GM18867 (cell line): ENCODE measurements around the gene GRIN3A.
A peak's percentile ranks its signal among the peaks of the same experiment; 100 is the strongest.
"Not testable (repeated sequence)": the region's sequence is repeated elsewhere in the genome, so short reads cannot be mapped to it uniquely, and the experiment has no call there.

ENCODE experiments used
- ATAC-seq: cut with Tn5 transposase; IDR thresholded peaks from one replicate; pipeline ENCODE4 v1.9.1; 2021; ENCODE audit warnings: mild to moderate bottlenecking, moderate library complexity; ENCODE audit not compliant: unreplicated experiment

GRIN3A gene

GRCh38 chr9:101585740-101586139 is 152.7 kb downstream of the GRIN3A start:
- no peak for ATAC-seq

GRCh38 chr9:101582553-101582952 is 155.9 kb downstream of the GRIN3A start:
- ATAC-seq: no peak

- ATAC-seq: no peak
Observed at GRCh38 chr9:101579711-101580545, 158.5 kb downstream of the GRIN3A start.

- peak; percentile 66 for ATAC-seq
Observed at GRCh38 chr9:101578378-101578777, 160.1 kb downstream of the GRIN3A start.

- no peak for ATAC-seq
Observed at GRCh38 chr9:101574731-101575333, 163.6 kb downstream of the GRIN3A start.

GRCh38 chr9:101572316-101572715 is 166.1 kb downstream of the GRIN3A start:
- no peak for ATAC-seq

- ATAC-seq: no peak
Observed at GRCh38 chr9:101571114-101571513, 167.3 kb downstream of the GRIN3A start.

- no peak for ATAC-seq
Observed at GRCh38 chr9:101569741-101570501, 168.5 kb downstream of the GRIN3A start.

- no peak for ATAC-seq
Observed at GRCh38 chr9:101567725-101568350, 170.6 kb downstream of the GRIN3A start.

GRCh38 chr9:101566904-101567724 is 171.3 kb downstream of the GRIN3A start:
- peak; percentile 69 for ATAC-seq

GRCh38 chr9:101564252-101564651 is 174.2 kb downstream of the GRIN3A start:
- no peak for ATAC-seq

- no peak for ATAC-seq
Observed at GRCh38 chr9:101562966-101563365, 175.5 kb downstream of the GRIN3A start.

- ATAC-seq: no peak
Observed at GRCh38 chr9:101561740-101562139, 176.7 kb downstream of the GRIN3A start.

- not testable (repeated sequence) for ATAC-seq
Observed at GRCh38 chr9:101549472-101550098, 188.9 kb downstream of the GRIN3A start.

- ATAC-seq: no peak
Observed at GRCh38 chr9:101543098-101543735, 195.2 kb downstream of the GRIN3A start.

- ATAC-seq: no peak
Observed at GRCh38 chr9:101540069-101540468, 198.4 kb downstream of the GRIN3A start.

GRCh38 chr9:101536938-101537337 is 201.5 kb downstream of the GRIN3A start:
- ATAC-seq: no peak

- no peak for ATAC-seq
Observed at GRCh38 chr9:101536351-101536750, 202.1 kb downstream of the GRIN3A start.
